CMK (cell line): Measurements from ENCODE around the gene CYGB.

ENCODE experiments used
- DNase-seq: peaks from one replicate; pipeline ENCODE4 v3.0.0-alpha.2; 2010; ENCODE audit warnings: low read depth

Gene CYGB

DNA sequence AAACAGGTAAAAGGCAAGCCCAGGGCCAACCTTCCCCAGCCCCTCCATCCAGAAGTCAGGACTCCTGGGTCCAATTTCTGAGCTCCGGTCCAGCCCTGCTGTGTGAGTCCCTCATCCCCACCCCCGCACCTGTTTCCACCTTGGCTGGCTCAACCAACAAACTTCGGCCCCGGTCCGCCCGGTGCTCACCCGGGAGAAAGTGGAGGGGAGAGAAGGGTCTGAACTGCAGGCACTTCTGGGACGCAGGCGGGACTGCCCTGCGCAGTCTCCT is 36.8 kb downstream of the CYGB start:
- DNase-seq = no peak

DNA sequence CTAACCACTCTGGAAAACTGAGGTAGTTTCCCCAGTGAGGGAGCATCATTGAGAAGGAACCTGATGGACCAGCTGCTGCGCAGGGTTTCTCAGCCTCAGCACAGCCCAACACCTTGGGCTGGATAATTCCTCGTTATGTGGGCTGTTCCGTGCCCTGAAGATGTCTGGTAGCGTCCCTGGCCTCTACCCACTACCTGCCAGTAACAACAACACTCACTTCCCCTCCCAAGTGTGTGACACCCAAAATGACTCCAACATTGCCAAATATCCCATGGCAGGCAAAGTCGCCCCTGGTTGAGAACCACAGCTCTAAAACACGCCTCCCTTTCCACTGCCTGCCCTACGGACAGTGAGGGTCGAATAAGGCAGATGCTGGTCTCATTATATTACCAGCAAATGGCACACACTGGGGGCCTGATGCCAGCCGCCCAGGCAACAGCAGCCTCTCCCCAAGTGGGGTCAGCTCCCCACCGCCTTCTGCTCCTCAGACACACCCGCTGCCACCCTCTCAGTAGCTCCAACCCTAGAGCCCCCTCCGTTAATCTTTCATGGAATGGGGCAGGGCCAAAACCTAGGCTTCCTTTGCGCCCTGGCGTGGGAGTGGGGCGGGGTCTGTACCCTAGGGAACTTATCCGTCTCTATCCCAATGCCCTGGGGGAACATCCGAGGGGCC is 37.3 kb downstream of the CYGB start:
- DNase-seq = no peak

DNA sequence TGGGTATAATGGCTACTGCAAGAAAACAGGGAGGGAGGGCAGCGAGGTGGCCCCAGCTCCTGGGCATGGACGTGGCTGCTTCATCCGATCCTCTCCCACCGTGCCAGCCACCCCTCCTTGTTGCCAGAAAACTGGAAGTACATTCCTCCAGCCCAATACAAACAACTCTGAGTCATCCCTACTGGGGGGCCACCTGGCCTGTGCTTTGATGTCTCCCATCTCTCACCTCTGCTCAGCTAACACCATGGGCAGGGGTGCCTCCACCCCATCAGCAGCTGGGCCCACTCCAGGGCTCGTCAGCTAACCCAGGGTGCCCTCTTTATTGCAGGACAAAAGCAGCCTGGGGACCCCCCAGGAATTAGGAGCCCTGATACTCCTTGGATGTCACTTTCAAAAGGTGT is 38.2 kb downstream of the CYGB start:
- no peak for DNase-seq

DNA sequence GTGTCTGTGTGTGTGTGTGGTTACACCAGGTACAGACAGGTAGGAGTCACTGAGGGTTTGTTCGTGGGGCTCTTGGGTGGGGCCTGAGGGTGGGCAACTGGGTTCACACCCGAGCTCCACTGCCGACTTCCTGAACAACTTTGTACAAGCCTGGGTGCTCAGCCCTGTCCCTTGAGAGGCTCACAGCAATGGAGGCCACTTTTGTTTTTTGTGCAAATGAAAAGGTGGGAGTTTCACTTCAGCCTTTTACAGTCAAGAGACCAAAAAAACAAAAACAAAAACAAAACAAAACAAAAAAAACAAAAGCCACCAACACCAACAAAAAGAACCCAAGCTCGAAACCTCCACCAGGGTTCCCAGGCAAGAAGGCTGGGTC is 38.6 kb downstream of the CYGB start:
- DNase-seq = no peak

DNA sequence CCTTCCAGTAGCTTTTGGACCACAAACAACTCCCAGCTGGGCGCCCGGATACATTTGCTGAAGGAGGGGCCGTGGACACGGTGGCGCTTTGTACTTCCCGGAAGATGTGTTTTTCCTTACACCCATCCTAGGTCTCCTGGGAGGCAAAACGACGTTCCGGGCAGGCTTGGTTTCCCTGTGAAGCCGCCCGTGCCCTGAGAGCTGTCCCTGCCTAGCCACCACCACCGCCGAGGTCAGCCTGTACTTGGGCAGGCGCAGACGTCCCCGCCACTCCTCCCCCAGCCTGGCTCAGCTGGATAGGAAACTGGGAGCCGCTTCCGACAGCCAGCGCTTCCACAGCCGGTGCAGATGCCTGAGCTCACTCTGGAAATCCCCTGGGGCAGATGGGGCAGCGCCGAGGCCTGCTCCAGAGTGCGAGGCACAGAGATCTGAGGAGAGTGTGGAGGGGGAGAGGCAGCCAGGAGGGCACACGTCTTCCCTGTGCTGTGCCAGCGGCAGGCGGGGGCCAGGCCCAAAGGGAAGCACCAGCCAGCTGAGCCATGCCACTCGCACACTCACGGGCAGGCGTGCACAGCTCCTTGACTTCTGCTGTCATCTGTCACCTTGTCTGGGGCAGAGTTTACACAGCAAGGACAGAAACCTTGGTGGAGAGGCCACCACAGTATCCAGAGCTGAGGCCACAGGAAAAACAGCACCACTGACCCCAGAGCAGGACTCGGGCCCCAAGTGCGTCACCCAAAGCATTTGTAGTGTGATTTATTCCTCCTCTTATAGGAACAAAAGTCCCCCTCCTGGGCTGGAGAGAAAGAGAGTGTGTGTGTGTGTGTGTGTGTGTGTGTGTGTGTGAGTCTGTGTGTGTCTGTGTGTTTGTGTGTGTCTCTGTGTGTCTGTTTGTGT is 39.3 kb downstream of the CYGB start:
- DNase-seq = no peak

DNA sequence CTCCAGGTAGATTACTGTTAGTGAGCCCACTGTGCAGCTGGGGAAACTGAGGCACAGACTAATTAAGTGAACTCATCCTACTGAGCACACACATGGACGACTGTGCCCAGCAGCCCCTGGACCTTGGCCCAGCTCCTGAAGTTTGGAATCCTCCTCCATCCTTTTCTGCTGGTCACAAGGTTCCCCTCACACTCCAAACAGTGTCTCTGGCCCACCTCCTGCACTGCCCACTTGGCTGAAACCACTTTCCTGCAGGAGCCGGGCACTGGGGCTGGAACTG is 39.9 kb downstream of the CYGB start:
- DNase-seq = no peak

DNA sequence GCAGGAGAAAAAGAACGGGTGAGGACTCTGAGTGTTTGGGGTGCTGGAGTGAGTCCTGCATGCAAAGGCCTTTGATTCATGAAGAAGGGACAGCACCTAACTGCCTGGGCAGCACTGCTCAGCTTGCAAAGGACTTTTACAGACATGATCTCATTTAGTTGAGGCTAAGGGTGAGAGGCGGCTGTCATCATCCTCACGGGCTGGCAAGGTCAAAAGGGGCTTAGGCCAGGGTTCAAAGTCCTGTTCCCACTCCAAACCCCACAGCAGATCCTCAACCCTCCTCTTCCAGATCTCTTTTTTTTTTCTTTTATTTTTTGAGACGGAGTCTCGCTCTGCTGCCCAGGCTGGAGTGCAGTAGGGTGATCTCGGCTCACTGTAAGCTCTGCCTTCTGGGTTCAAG is 41.0 kb downstream of the CYGB start:
- no peak for DNase-seq

DNA sequence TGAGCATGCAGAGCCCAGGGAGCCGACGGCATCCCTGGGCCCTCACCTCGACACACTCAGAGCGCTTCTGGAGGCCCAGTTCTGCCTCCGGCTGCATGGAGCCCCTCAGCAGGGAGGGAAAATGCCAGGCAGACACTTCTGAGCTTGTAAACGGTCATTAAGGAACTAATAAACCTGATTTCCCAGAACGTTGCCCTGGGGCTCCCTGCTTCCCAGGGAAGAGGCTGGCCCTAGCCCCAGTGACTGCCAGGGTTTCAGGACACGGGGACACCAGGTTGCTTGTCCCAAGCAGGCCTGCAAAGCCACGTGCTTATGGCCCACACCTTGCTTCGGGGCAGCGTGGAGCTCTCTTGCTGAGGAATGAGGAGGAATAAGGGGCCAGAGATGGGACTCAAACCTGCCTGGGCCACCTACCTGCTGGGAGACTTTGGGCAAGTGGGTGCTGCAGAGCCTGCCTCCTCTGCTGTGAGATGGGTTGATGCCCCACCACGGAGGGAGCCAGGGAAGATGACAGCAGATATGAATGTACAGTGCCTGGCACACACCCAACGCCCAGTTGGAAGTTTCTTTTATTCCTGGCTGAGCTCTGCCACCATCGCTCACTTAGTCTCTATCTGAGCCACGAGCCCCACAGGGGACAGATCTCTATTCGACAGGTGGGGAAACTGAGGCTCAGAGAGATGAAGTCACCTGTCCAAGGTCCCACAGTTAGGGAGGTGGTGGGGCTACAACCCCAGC is 41.7 kb downstream of the CYGB start:
- DNase-seq = no peak

DNA sequence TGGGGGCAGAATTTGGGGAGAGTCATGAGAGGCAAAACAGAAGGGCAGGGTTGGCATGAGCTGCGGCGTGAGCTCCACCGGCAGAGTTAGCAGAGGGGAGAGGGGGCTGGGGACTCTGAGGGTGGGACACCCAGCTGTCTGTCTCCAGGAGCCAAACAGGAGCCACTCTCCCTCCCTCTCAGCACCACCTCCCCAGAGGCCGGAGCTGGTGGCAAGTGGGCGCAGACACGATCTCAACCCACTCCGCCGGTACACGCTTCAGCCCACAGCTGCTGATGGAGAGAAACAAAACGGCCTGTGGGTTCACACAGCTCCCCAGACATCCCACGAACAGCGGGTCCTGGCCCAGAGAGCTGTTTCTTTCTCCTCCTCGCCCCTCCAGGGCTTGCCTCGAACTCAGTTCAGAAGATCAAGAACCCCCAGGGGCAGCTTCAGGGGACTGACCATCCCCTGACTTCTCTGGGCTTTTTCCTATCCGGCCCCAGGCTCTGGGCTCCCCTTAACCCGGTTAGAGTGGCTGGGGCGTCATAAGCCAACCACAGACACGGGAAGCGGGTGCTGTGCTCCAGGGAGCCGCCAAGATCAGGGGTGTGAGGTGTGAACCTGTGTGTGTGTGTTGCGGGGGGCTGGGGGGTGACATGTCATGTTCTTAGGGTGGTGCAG is 43.9 kb downstream of the CYGB start:
- DNase-seq = no peak

DNA sequence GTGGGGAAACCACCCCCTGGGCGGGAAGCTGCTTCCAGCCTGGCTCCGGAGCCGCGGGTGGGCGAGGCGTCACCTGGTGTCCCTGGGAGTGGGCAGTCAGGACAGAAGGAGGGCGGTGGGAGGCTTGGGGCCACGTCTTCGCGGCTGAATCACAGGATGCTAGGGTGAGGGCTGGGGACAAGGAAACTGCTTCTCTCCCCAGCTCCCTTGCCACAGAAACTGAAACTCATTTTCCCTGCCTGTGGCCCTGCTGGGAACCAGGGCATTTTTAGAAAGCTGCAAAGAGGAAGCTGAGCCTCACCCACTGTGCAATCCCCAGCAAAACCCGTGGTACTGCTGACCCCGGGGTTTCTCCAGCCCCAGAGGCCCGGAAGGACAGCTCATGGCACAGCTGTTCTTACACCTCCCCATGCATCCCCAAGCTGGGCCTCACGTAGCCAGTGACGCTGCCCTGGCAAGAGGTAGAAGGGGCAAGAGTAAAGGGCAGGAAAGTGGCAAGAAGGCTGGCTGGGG is 44.5 kb downstream of the CYGB start:
- no peak for DNase-seq

DNA sequence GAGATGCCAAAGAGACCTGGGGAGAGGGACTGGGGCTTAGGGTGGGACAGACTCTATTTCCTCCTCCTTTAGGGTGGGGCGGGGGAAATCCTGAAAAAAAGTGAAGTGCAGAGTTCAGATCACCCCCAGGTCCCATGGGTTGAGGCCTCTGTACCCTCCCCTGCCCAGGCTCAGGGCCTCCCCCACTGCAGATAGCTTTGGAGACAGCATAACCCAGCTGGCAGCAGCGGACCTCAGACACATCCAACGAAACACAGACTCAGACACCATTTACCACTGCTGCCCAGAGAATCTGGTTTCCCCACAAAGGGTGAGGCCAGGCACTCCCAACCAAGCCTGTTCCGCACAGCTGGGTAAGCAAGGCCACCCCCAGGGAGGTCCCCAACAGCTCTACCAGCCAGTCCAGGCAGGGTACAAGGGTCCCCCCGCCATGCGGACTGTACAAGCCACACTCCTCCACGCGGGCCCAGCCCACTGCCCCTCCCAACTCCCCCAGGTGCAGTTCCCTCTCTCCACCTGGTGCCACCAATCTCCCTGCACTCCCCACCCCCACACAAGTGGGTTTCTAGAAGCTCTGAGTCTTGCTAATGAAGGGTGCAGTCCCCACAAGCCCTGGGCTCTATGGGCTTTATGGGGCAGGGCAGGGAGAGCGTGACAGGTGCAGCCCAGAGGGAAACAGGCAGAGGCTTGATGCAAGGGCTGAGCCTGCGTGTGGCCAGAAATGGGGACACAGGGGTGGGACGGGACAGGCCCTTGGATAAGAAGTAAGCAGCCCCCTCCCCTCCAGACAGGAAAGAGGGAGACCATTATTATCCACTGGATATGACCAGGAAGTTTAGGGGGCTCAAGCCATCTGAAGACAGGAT is 45.2 kb downstream of the CYGB start:
- DNase-seq = no peak

DNA sequence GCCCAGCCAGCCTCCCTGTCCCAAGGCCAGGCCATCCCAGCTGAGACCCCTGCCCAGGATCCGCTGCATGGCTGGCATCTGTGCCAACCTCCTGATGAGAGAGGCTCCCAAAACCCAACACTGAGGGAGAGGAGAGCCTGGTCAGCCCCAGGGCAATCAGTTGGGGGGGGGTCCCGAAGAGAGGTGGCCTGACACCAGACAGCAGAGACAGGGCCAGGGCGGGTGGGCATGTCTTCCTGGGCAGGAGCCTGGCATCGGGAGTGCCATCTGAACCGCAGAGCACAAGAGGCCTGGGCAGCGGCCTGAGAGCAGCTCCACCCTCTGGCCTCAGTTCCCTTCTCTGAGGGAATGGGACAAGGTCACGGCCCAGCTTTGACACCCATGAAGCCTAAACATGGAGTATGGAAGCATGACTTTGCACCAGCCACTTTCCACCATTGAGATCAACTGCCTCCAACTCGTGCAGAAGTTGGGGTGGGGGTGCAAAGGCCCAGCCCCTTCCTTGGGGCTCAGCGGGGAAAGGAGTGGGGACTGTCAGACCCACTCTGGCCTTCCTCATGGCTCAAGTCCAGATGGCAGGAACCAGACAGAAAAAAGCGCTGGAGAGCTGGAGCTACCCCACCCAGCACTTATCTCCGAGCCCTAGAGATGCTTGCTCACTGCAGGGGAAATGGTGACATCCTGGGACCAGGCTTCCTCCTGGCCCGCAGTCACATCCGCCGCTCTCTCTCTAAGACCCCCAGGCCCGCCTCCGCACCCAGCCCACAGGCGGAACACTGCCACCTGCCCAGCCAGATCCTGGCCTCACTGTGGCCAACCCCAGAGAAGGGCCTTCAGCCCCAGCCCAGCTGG is 46.0 kb downstream of the CYGB start:
- no peak for DNase-seq

DNA sequence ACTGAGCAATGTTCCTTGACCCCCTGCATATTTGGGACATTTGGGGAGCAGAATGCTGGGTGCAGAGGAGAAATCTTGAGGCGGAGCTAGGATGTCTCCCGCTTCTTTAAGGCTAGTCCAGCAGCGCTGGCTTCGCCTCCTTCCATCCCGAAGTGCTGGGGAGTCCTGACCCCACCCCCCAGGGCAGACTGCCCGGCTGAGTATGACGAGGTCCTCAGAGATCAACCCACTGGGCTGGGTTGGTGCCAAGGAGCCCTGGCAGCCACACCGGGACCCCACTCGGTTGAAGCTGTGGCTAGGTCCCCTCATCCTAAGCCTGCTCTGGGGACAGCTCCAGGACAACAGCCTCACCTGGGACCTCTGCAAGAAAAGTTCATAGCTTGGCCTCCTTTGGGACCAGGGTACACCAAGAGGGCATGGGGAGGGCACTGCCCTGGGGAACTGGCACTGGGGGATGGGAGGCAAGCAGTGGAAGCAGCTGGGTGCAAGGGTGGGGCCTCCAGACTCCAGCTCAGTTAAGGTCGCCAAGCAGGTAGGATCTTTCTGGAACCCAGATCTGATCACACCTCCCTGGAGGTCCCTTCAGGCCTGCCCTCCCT is 47.3 kb downstream of the CYGB start:
- no peak for DNase-seq

DNA sequence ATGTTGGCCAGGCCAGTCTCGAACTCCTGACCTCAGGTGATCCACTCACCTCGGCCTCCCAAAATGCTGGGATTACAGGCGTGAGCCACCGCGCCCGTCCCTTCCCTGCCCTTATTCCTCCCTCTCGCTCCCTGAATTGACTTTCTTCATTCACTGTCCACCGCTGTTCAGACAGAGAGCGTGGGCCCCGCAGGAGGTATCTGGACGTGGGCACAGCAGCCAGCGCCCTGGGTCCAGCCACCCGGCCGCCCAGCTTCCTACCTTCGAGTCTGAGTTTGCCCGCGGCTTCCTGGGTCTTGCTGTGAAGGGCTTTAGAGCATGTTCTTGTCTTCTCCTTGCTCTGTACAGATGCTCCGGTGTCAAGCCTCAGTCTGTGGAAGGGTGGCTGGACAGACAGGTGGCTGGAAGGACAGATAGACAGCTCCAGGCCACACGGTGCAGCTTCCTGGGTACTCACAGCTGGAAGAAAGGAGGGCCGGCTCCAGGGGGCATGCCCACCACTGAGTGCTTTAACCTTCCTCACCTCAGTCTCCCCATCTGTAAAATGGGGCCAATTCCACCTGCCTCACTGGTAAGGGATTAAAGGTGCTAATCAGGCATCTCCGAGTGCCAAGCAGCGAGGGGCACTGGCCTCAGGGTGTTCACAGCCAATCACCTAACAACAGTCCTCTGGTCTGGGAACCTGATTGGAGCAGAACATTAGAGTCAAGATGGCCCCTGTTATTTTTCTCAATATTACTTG is 49.9 kb downstream of the CYGB start:
- no peak for DNase-seq

DNA sequence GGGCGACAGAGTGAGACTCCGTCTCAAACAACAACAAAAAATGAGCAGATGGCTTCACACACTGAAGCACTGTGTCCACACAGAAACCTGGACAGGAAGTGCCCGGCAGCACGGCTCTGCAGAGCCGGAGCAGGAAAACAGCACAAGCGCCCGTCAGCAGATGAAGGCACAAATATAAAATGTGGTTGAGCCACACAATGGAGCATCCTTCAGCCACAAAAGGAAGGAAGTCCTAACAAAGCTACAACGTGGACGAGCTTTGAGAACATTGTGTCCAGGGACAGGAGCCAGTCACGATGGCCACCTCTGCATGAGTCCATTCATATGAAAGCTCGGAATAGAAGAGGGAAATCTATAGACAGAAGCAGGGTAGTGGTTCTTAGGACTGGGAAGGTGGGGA is 51.9 kb downstream of the CYGB start:
- DNase-seq = no peak

DNA sequence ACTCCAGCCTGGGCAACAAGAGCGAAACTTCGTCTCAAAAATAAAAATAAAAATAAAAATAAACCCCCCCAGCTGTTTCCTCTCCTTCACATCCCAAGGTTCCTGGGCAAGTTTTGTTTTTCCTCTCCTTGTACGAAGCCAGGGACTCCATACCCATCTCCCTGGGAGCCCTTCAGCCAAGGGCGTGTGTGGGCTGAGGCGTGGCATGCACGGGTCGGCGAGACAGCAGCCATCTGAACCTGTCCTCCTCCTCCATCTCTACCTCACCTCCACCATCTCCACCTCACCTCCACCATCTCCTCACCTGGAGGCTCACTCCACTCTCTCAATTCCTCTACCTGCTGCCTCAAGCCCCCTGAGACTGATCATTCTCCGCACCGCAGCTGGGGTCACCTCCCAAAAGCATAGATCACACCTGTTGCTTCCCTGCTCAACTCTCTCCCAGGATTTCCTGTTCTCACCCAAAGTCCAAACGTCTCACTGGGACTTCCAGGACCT is 53.2 kb downstream of the CYGB start:
- DNase-seq = no peak

DNA sequence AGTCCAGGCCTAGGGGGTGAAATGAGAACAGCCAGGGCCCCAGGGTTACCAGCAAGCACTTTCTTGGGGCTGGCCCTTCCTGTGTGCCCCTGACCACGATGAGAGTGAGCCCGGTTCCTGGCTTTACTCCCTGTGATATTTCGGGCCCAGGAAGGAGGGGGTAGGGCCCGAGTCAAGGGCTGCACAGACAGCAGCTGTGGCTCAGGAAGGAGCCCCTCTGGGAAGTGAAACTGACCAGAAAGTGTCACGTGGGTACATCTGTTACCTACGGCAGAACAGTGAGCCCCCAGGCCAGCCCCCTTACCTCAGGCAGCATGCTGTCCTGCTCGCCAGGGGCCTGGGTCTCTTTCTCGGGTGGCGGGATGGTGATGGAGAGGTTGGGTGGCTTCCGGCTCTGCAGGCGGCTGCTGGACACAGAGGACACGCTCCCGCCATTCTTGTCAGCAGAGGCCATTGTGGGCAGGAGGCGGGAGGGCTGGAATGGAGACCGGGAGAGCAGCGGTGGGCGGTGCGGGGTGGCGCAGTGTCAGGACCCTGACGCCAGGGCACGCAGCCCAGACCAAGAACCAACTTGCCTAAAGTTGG is 56.3 kb downstream of the CYGB start:
- DNase-seq = no peak

DNA sequence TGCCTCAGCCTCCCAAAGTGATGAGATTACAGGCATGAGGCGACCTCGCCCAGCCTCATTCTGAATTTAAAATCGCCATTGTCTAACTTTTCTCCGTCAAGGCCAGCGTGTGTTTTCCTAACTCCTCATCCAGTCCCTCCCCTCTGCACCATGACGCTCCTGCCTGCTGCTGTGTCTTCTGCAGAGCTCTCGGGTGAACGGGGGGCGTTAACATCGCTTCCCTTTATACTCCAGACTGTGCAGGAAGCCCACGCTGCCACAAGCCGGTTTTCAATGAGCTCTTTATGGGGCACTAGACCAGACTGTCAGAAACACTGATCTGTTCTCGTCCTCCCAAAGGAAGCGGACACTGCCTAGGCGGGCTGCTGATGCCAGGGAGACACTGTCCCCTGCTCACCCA is 56.9 kb downstream of the CYGB start:
- DNase-seq = no peak

DNA sequence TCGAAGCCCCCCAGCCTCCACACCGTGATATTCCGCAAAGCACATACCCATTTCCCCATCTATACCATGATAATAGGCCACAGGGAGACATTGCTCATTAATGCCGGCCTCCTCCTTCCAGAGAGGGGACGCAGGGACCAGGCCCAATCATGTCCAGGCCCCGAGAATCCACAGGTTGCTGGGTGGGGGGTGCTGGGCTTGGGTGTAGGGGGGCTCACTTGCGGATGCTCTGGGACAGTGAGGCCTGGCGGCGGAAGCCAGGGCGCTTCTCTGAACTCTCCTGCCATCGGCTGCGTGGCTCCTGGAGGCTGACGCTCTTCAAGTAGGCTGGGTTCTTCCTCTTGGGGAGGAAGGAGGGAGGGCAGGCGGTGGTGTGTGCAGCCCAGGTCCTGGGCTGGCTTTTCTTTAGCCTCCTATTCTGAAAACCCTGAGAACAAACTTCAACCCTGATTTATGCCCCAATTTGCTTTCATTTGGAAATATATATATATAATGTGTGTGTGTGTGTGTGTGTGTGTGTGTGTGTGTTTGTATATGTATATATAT is 57.9 kb downstream of the CYGB start:
- DNase-seq = no peak
